ENCODE measurements around the gene MGST1. TPM values are rescaled to one million over a fixed set of nuclear protein-coding genes. Genes with fewer than 3 reads are reported as not detected.
A peak's percentile ranks its signal among the peaks of the same experiment; 100 is the strongest.

MGST1 gene
- total RNA-seq, 2 donors from 2014 or later: 339 to 555 TPM

DNA sequence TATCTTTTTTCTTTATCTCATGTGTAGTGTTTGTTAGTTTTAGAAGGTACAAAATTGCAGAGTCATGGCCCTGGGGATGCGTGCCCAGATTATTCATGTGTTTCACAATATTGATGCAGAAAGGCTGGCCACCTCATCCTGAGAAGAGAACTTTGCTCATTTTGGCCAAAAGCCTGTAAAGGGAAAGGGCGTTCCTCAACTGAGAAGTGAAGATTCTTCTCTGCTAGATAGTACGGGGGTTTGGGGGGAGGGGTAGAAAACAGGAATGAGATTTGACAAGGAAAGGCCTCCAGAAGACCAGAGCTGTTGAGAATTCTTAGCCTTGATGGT is 1.7 kb downstream of the MGST1 start:
- Histone ChIP-seq H3K4me1 (no peaks in the 10 kb centered on the region), H3K27me3 (no peaks in the 10 kb centered on the region), H3K27ac (peak overlapping the region; percentile 78), H3K9ac (ENCODE audit: low read depth in 2 of 2, low read length in 2 of 2) (peak overlapping the region in 1 of 2 donors; percentile 91), H3K4me3 (peak overlapping the region; percentile 36), H3K36me3 (no peaks in the 10 kb centered on the region), H3K9me3 (no peaks in the 10 kb centered on the region)
- intact Hi-C loops (cut with DNase I): no loop called here
- DNase-seq: peak; percentile 70
- TF ChIP-seq, protein P1, sequence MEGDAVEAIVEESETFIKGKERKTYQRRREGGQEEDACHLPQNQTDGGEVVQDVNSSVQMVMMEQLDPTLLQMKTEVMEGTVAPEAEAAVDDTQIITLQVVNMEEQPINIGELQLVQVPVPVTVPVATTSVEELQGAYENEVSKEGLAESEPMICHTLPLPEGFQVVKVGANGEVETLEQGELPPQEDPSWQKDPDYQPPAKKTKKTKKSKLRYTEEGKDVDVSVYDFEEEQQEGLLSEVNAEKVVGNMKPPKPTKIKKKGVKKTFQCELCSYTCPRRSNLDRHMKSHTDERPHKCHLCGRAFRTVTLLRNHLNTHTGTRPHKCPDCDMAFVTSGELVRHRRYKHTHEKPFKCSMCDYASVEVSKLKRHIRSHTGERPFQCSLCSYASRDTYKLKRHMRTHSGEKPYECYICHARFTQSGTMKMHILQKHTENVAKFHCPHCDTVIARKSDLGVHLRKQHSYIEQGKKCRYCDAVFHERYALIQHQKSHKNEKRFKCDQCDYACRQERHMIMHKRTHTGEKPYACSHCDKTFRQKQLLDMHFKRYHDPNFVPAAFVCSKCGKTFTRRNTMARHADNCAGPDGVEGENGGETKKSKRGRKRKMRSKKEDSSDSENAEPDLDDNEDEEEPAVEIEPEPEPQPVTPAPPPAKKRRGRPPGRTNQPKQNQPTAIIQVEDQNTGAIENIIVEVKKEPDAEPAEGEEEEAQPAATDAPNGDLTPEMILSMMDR (IDR thresholded peaks at IDR 0.05): no peak

DNA sequence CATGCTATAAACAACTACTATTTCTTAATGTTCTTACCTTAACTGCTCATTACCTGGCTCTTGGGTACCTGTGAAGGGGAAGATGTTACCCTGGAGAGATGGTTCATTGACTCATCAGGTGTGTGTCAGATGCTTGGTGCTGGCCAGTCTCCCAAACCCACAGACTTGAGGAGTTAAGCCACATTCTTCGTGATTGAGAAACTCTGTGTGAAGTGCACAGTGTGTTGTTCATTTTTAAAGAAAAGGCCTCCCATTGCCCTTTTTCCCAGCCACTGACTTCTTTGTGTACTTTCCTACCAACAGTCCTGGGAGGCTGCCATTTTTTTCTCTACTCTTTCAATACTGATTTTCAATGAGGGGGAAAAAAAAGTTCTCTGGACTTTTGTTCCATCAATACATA is 3.2 kb downstream of the MGST1 start:
- Histone ChIP-seq H3K4me3 (no peak overlapping the region), H3K9me3 (no peaks in the 10 kb centered on the region), H3K4me1 (no peaks in the 10 kb centered on the region), H3K9ac (ENCODE audit: low read depth in 2 of 2, low read length in 2 of 2) (no peak overlapping the region), H3K27ac (no peak overlapping the region), H3K27me3 (no peaks in the 10 kb centered on the region), H3K36me3 (no peaks in the 10 kb centered on the region)
- no peak for DNase-seq
- intact Hi-C loops (cut with DNase I): no loop called here
- TF ChIP-seq, protein P1 (IDR thresholded peaks at IDR 0.05): no peak

DNA sequence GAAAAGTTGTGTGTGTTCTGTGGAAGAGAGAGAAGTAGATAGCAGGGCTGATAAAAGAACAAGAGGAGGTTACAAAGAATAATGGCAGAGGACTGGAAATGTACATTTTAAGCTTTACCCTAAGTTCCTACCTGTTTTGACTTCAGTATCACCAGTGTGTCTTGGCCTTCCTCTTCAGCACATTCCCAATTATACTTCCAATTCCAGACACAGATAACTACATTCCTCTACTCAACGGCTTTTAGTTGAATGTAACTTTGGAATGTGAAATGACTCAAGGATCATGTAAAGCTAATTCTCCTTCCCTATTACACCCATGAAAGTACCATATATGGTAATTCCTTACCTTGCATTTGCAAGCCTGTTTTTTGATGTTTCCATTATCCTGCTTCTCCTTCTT is 5.0 kb downstream of the MGST1 start:
- DNase-seq: no peak
- TF ChIP-seq, protein P1 (IDR thresholded peaks at IDR 0.05): no peak
- H3K9ac ChIP-seq (ENCODE audit: low read depth in 2 of 2, low read length in 2 of 2): no peak overlapping the region
- no peaks in the 10 kb centered on the region for H3K9me3 ChIP-seq
- H3K27ac ChIP-seq: no peak overlapping the region
- H3K27me3 ChIP-seq: no peaks in the 10 kb centered on the region
- intact Hi-C loops (cut with DNase I): no loop called here
- no peaks in the 10 kb centered on the region for H3K36me3 ChIP-seq
- H3K4me1 ChIP-seq: no peaks in the 10 kb centered on the region
- no peak overlapping the region for H3K4me3 ChIP-seq

DNA sequence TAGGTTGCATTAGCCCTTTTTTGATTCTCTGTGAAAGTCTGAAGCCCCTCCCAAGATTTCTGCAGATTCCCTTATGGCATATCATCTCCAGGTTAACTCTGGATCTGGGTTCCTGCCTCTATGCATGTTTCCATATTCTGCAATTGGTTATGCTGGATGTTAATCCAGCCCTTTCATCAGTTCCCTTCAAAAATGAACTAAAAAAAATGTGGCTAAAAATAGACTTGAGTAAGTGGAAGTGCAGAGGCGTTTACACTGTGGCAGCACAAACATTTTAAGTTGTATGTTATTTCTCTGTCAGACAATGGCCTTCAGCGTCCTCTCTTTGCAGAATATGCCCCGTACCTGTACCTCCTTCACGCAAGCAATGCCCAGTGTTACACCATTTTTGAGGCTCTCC is 11.4 kb downstream of the MGST1 start:
- Histone ChIP-seq H3K36me3 (no peaks in the 10 kb centered on the region), H3K9me3 (no peaks in the 10 kb centered on the region), H3K27me3 (no peaks in the 10 kb centered on the region), H3K4me1 (no peaks in the 10 kb centered on the region), H3K4me3 (no peak overlapping the region), H3K27ac (no peak overlapping the region), H3K9ac (ENCODE audit: low read depth in 2 of 2, low read length in 2 of 2) (no peak overlapping the region)
- TF ChIP-seq, protein P1 (IDR thresholded peaks at IDR 0.05): no peak
- DNase-seq: no peak
- intact Hi-C loops (cut with DNase I): loop anchor here (2.0 to 5.0 kb wide), 2 partner anchors 167 to 192 kb away; no protein-coding TSS in a partner anchor

DNA sequence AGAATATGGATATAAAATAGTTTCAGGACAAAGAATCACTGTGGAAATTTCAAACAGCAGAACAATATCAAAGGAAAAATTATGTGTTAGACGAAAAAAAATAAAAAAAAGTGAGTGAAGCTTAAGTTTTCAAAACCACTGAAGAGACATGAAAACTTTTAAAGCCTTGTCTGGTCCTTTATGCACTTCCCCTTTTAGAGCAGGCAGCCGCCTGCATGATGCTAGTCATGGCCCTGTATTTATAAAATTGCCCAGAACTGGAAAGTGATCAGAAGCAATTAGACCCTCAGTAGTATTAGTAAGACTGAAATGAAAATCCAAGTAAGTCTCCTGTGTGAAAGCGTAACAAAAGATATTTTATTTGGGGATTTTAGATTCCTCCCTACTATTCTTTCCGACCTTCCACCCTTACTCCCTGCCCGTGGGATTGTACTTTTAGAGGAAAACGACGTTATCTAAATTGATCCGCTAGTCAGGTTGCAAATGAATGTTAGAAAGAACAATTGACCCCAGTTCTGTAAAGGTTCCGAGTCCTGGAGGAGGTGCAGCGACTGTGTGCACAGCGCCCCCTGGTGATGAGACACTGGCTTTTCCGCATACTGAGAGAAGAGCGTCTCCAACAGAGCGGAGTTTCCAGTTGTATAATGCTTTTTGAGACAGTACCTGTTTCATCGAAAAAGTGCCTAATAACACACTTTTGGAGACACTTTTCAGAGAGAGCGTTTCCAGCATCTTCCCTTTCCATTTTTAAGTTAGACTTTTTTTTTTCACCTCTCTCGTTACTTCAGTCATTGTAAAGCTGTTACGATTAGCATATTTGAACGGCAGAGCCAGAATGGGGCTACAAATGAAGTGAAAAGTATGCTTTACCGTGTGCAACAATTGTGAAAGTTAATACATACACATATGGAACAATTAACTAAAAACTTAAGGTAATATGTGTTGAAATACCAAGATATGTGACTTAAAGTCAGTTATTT is 12.4 kb downstream of the MGST1 start:
- Histone ChIP-seq H3K9me3 (no peaks in the 10 kb centered on the region), H3K9ac (ENCODE audit: low read depth in 2 of 2, low read length in 2 of 2) (no peak overlapping the region), H3K4me1 (no peaks in the 10 kb centered on the region), H3K27me3 (no peaks in the 10 kb centered on the region), H3K27ac (no peak overlapping the region), H3K4me3 (no peak overlapping the region), H3K36me3 (no peaks in the 10 kb centered on the region)
- intact Hi-C loops (cut with DNase I): loop anchor here (2.0 to 5.0 kb wide), 2 partner anchors 168 to 193 kb away; no protein-coding TSS in a partner anchor
- TF ChIP-seq, protein P1 (IDR thresholded peaks at IDR 0.05): peak; percentile 62
- peak; percentile 74 for DNase-seq
